ENCODE results near the gene CDK3. TPM values are rescaled to one million over a fixed set of nuclear protein-coding genes. Genes with fewer than 3 reads are reported as not detected.
A peak's percentile ranks its signal among the peaks of the same experiment; 100 is the strongest.

Gene CDK3
- total and polyA plus RNA-seq, 9 of the 15 experiments (the other 6 are each of a cell fraction or from before 2014, with no cell fraction given): 0.55 to 8.2 (median 4.7) TPM

- peak; percentile 92 to 97 for TF ChIP-seq FOXA3 (CRISPR knock-in tag; conservative IDR thresholded peaks at IDR 0.05 in 1 of 2, IDR thresholded peaks at IDR 0.05 in 1 of 2)
- TF ChIP-seq SOX6 (IDR thresholded peaks at IDR 0.05): peak; percentile 98
- TF ChIP-seq TSC22D4 (tag; IDR thresholded peaks at IDR 0.05): no peak
- peak; percentile 75; the same call in 1 of the 2 replicates for TF ChIP-seq ESRRA (IDR thresholded peaks at IDR 0.05; ENCODE audit: borderline replicate concordance, low read depth)
- no peak for TF ChIP-seq GTF2F1 (IDR thresholded peaks at IDR 0.05; ENCODE audit: low read depth, low read length)
- TF ChIP-seq ZNF584 (CRISPR knock-in tag; IDR thresholded peaks at IDR 0.05; ENCODE audit: low read depth): peak; percentile 84; the same call in 1 of the 2 replicates
- no peak for TF ChIP-seq ZNF23 (CRISPR knock-in tag; IDR thresholded peaks at IDR 0.05)
- TF ChIP-seq SREBF2 (CRISPR knock-in tag; IDR thresholded peaks at IDR 0.05): no peak
- TF ChIP-seq MAZ (CRISPR knock-in tag; conservative IDR thresholded peaks at IDR 0.05 in 1 of 2, IDR thresholded peaks at IDR 0.05 in 1 of 2): 0 out of 4 replicates have a peak, but pooled peaks of 1 of the 2 experiments have one; percentile 54
- TF ChIP-seq KLF16 (IDR thresholded peaks at IDR 0.05): peak; percentile 88
- TF ChIP-seq MXD1 (CRISPR knock-in tag; IDR thresholded peaks at IDR 0.05; ENCODE audit: borderline replicate concordance, poor library complexity, severe bottlenecking): no peak
- no peak for TF ChIP-seq FOXO4 (CRISPR knock-in tag; IDR thresholded peaks at IDR 0.05)
- TF ChIP-seq EP400 (IDR thresholded peaks at IDR 0.05): 0 out of 2 replicates have a peak, but pooled peaks have one; percentile 24
- TF ChIP-seq MLLT1 (IDR thresholded peaks at IDR 0.05): peak in 1 of 2 experiments; percentile 94; a peak in 2 of 4 replicates
- TF ChIP-seq CREB1 (IDR thresholded peaks at IDR 0.05): 0 out of 2 replicates have a peak, but pooled peaks have one; percentile 29
- TF ChIP-seq CREB1 (CRISPR knock-in tag; IDR thresholded peaks at IDR 0.05): no peak
- peak; percentile 90; the same call in 1 of the 2 replicates for TF ChIP-seq TCF7 (IDR thresholded peaks at IDR 0.05; ENCODE audit: borderline replicate concordance)
- no peak for TF ChIP-seq RBM34 (IDR thresholded peaks at IDR 0.05; ENCODE audit: borderline replicate concordance, insufficient read depth, low read length)
- TF ChIP-seq ARNT (IDR thresholded peaks at IDR 0.05): peak; percentile 64 to 77; a peak in 3 of 4 replicates
- peak; percentile 77; the same call in 1 of the 2 replicates for TF ChIP-seq DMBX1 (CRISPR knock-in tag; IDR thresholded peaks at IDR 0.05; ENCODE audit: borderline replicate concordance)
- no peak for TF ChIP-seq ZNF77 (CRISPR knock-in tag; IDR thresholded peaks at IDR 0.05)
- 0 out of 2 replicates have a peak, but pooled peaks have one; percentile 39 for TF ChIP-seq IRF9 (tag; IDR thresholded peaks at IDR 0.05)
- TF ChIP-seq HDAC2 (IDR thresholded peaks at IDR 0.05): peak; percentile 100
- no peak for TF ChIP-seq OTX1 (CRISPR knock-in tag; IDR thresholded peaks at IDR 0.05)
- peak; percentile 96 for TF ChIP-seq CEBPB (tag; IDR thresholded peaks at IDR 0.05)
- TF ChIP-seq ZNF766 (CRISPR knock-in tag; conservative IDR thresholded peaks at IDR 0.05): peak; percentile 86
- TF ChIP-seq CC2D1A (IDR thresholded peaks at IDR 0.05): peak; percentile 94
Measured at GRCh38 chr17:75970011-75970523, 30.6 kb upstream of the CDK3 start (continued).

All from K562 (cell line).